CD4-positive, alpha-beta T cell (primary cell): Measurements from ENCODE around the gene FDXACB1. TPM values are rescaled to one million over a fixed set of nuclear protein-coding genes. Genes with fewer than 3 reads are reported as not detected.

Experiments used
- ATAC-seq: fragments of 200-7000 bp; cut with Tn5 transposase; one replicate; pipeline ENCODE4 v1.10.0; 2022; ENCODE audit warnings: mild to moderate bottlenecking; ENCODE audit not compliant: poor library complexity
- CTCF ChIA-PET: fragments of 350-600 bp; sonication (Branson Sonifier 250); formaldehyde crosslinking; loops from one replicate; lab custom pipeline; 2021; ENCODE audit warnings: antibody characterized with exemption, inconsistent platforms; lab: Charles Lee
- POLR2A ChIA-PET: fragments of 350-600 bp; sonication (Branson Sonifier 250); formaldehyde crosslinking; loops from one replicate; lab custom pipeline; 2021; ENCODE audit warnings: antibody characterized with exemption, inconsistent platforms; lab: Charles Lee
- DNase-seq, 14 experiments: peaks; one replicate each; pipeline ENCODE4 v3.0.0-alpha.2; 2013 to 2020; ENCODE audit warnings: mixed read lengths in 2 of 14
- H3K27ac ChIP-seq, 2 donors: one replicate each; pipeline versions ENCODE4 v1.5.1 to v1.7.0; 2013; ENCODE audit warnings: low read length in 2 of 2, low read depth in 1 of 2, mild to moderate bottlenecking in 1 of 2
- H3K27me3 ChIP-seq, 2 experiments: 1 replicate in 1 of 2; 2 replicates in 1 of 2; pipeline versions ENCODE4 v1.6.1 to v1.7.0; 2013; ENCODE audit warnings: low read length in 2 of 2, control low read depth in 1 of 2, mild to moderate bottlenecking in 1 of 2, moderate library complexity in 1 of 2; ENCODE audit not compliant: insufficient read depth in 2 of 2, control insufficient read depth in 1 of 2
- H3K36me3 ChIP-seq: one replicate; pipeline ENCODE4 v1.6.1; 2013; ENCODE audit warnings: low read length, control low read depth; ENCODE audit not compliant: insufficient read depth
- H3K4me1 ChIP-seq: one replicate; pipeline ENCODE4 v1.6.1; 2013; ENCODE audit warnings: low read length, control low read depth; ENCODE audit not compliant: insufficient read depth
- H3K4me3 ChIP-seq: one replicate; pipeline ENCODE4 v1.5.1; 2013; ENCODE audit warnings: mild to moderate bottlenecking, low read length, moderate library complexity
- H3K9me3 ChIP-seq, 2 experiments: 1 replicate in 1 of 2; 2 replicates in 1 of 2; pipeline versions ENCODE4 v1.6.1 to v1.7.0; 2013; ENCODE audit warnings: low read length in 2 of 2, mild to moderate bottlenecking in 2 of 2, control low read depth in 1 of 2, moderate library complexity in 1 of 2; ENCODE audit not compliant: control insufficient read depth in 1 of 2, insufficient read depth in 1 of 2
- H3K27ac Mint-ChIP-seq: one replicate; pipeline ENCODE4 v1.8.0; 2020; ENCODE audit warnings: mixed read lengths
- H3K27me3 Mint-ChIP-seq: one replicate; pipeline ENCODE4 v1.8.0; 2021; ENCODE audit warnings: mixed read lengths
- H3K36me3 Mint-ChIP-seq: one replicate; pipeline ENCODE4 v1.8.0; 2021; ENCODE audit warnings: low read depth, mixed read lengths
- H3K4me1 Mint-ChIP-seq: one replicate; pipeline ENCODE4 v1.8.0; 2021; ENCODE audit warnings: low read depth, mixed read lengths
- H3K4me3 Mint-ChIP-seq: one replicate; pipeline ENCODE4 v1.8.0; 2020; ENCODE audit warnings: mild to moderate bottlenecking, mixed read lengths
- H3K9me3 Mint-ChIP-seq: one replicate; pipeline ENCODE4 v1.8.0; 2020; ENCODE audit warnings: mixed read lengths
- intact Hi-C, 2 experiments: fragments of 100-400 bp; cut with DNase I in 1 of 2; cut with micrococcal nuclease in 1 of 2; formaldehyde crosslinking; loops; one replicate each; pipeline versions ENCODE4 v1.15.1 to v1.9.0; 2023 to 2025; cut with DNase I, micrococcal nuclease
- total RNA-seq, 174 experiments: library from RNA in 2 of 174; stranded (reverse) in 2 of 174; gene quantifications; one replicate each; pipeline ENCODE4 v1.2.3 and lab custom pipeline; 2021 to 2026
- TF ChIP-seq, protein P1 (sequence below): fragments of 200-600 bp; IDR thresholded peaks from one replicate; pipeline ENCODE4 v1.8.0; 2022; ENCODE audit warnings: antibody characterized with exemption, mild to moderate bottlenecking

The FDXACB1 gene
- total RNA-seq, 2 experiments from 2014 or later = 3.4 to 3.9 TPM

DNA sequence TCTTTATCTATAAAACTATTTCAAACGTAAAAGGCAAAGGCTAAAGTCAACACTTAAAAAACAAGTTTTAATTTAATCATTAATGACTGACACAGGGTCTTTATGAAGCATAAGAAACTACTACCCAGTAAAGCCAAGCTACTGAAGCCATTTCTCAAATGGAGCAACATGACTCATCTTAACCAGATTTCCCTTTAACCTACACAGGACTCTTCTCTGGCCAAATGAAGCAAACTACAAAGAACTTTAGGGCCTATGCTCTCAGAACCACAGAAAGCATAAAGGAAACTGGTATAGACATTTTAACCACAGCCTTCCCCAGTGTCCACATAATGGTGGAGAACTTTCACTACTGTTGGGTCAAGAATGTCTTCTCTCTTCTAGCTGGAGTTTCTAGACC, 42.2 kb downstream of the FDXACB1 start:
- Mint-ChIP-seq H3K9me3 (no peaks in the 10 kb centered on the region), H3K36me3 (peaks cover 89% of the 10 kb centered on the region), H3K27ac (no peak overlapping the region), H3K4me1 (peaks cover 5% of the 10 kb centered on the region), H3K4me3 (no peak overlapping the region), H3K27me3 (no peaks in the 10 kb centered on the region)
- Histone ChIP-seq H3K27me3 (no peaks in the 10 kb centered on the region), H3K36me3 (peaks cover 61% of the 10 kb centered on the region), H3K4me1 (no peaks in the 10 kb centered on the region), H3K27ac (no peak overlapping the region), H3K4me3 (no peak overlapping the region), H3K9me3 (no peaks in the 10 kb centered on the region)
- TF ChIP-seq, protein P1, sequence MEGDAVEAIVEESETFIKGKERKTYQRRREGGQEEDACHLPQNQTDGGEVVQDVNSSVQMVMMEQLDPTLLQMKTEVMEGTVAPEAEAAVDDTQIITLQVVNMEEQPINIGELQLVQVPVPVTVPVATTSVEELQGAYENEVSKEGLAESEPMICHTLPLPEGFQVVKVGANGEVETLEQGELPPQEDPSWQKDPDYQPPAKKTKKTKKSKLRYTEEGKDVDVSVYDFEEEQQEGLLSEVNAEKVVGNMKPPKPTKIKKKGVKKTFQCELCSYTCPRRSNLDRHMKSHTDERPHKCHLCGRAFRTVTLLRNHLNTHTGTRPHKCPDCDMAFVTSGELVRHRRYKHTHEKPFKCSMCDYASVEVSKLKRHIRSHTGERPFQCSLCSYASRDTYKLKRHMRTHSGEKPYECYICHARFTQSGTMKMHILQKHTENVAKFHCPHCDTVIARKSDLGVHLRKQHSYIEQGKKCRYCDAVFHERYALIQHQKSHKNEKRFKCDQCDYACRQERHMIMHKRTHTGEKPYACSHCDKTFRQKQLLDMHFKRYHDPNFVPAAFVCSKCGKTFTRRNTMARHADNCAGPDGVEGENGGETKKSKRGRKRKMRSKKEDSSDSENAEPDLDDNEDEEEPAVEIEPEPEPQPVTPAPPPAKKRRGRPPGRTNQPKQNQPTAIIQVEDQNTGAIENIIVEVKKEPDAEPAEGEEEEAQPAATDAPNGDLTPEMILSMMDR = no peak
- no peak for DNase-seq
- ChIA-PET CTCF (interaction anchor here (1.0 kb wide), 1 partner anchor 59 kb away, joined by 3 read pairs; no protein-coding TSS in a partner anchor), POLR2A (no interaction called here)
- no peak for ATAC-seq
- intact Hi-C loops = no loop called here

DNA sequence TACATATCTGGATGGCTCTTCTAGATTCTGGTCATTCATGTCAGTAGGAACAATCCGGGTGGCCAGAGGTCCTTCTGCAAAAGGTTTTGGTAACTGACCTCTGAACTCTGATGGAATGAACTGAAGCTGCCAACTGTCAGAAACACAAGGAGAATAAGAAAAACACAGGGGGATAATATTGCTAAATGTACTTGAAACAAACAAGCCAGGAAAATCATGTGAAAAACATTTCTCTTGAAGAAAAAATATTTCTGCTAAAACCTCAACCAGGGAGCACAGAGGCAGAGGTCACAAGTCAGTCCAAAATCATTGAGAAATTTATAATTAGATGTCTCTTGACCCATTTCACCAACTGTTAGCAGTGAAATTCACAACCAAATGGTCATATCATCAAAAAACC, 42.8 kb downstream of the FDXACB1 start:
- intact Hi-C loops = no loop called here
- H3K36me3 ChIP-seq = peaks cover 66% of the 10 kb centered on the region
- CTCF ChIA-PET = no interaction called here
- POLR2A ChIA-PET = no interaction called here
- H3K9me3 ChIP-seq = no peaks in the 10 kb centered on the region
- no peak for ATAC-seq
- H3K36me3 Mint-ChIP-seq = peaks cover 89% of the 10 kb centered on the region
- no peak for DNase-seq
- no peak overlapping the region for H3K4me3 ChIP-seq
- H3K4me1 ChIP-seq = no peaks in the 10 kb centered on the region
- H3K9me3 Mint-ChIP-seq = no peaks in the 10 kb centered on the region
- peaks cover under 1% of the 10 kb centered on the region for H3K4me1 Mint-ChIP-seq
- no peaks in the 10 kb centered on the region for H3K27me3 Mint-ChIP-seq
- no peak overlapping the region for H3K27ac ChIP-seq
- no peaks in the 10 kb centered on the region for H3K27me3 ChIP-seq
- H3K27ac Mint-ChIP-seq = no peak overlapping the region
- no peak overlapping the region for H3K4me3 Mint-ChIP-seq
- TF ChIP-seq, protein P1 = no peak

DNA sequence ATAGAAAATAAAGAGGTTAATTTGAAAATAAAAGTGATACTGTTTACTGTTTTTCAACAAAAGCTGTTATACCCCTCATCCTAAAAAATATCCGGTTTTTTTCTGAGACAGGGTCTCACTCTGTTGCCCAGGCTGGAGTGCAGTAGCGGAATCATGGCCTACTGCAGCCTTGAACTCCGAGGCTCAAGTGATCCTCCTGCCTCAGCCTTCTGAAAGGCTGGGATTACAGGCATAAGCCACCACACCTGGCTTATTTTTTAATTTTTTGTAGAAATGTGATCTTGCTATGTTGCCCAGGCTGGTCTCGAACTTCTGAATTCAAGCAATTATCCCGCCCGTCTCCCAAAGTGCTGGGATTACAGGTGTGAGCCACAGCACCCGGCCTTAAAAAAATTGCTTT, 43.3 kb downstream of the FDXACB1 start:
- H3K27me3 Mint-ChIP-seq = no peaks in the 10 kb centered on the region
- TF ChIP-seq, protein P1 = no peak
- Histone ChIP-seq H3K36me3 (peaks cover 67% of the 10 kb centered on the region), H3K27me3 (no peaks in the 10 kb centered on the region), H3K4me3 (no peak overlapping the region), H3K4me1 (no peaks in the 10 kb centered on the region), H3K9me3 (no peaks in the 10 kb centered on the region), H3K27ac (no peak overlapping the region)
- no peaks in the 10 kb centered on the region for H3K9me3 Mint-ChIP-seq
- no peaks in the 10 kb centered on the region for H3K4me1 Mint-ChIP-seq
- peaks cover 87% of the 10 kb centered on the region for H3K36me3 Mint-ChIP-seq
- intact Hi-C loops = no loop called here
- ChIA-PET CTCF (no interaction called here), POLR2A (no interaction called here)
- DNase-seq (no peak), ATAC-seq (no peak)
- H3K4me3 Mint-ChIP-seq = no peak overlapping the region
- H3K27ac Mint-ChIP-seq = no peak overlapping the region
